HepG2 (cell line): ENCODE data around the gene GRID1. TPM values are rescaled to one million over a fixed set of nuclear protein-coding genes. Genes with fewer than 3 reads are reported as not detected.

ENCODE experiments used
- BCLAF1 ChIP-seq: fragments of 450-650 bp; IDR thresholded peaks from 2 replicates; pipeline ENCODE4 v1.6.1; 2017; ENCODE audit warnings: mild to moderate bottlenecking
- CTCF ChIP-seq: sonication (generic); formaldehyde crosslinking; IDR thresholded peaks from 2 replicates; pipeline ENCODE4 v1.5.0; 2020; ENCODE audit warnings: mild to moderate bottlenecking, missing genetic modification reagents, moderate library complexity
- GTF3A ChIP-seq: sonication (generic); formaldehyde crosslinking; conservative IDR thresholded peaks from 2 replicates; pipeline ENCODE4 v1.4.0; 2020; ENCODE audit warnings: mild to moderate bottlenecking, missing genetic modification reagents
- MED13 ChIP-seq: sonication (generic); formaldehyde crosslinking; IDR thresholded peaks from 2 replicates; pipeline ENCODE4 v1.5.0; 2020; ENCODE audit warnings: missing genetic modification reagents
- PAXIP1 ChIP-seq: sonication (generic); formaldehyde crosslinking; conservative IDR thresholded peaks from 2 replicates; pipeline ENCODE4 v1.4.0; 2020; ENCODE audit warnings: mild to moderate bottlenecking, missing genetic modification reagents, moderate library complexity
- ZFYVE20 ChIP-seq: sonication (generic); formaldehyde crosslinking; IDR thresholded peaks from 2 replicates; pipeline ENCODE4 v1.8.0; 2023; ENCODE audit warnings: low read depth, mild to moderate bottlenecking, moderate library complexity, missing genetic modification reagents, borderline replicate concordance
- ZNF350 ChIP-seq: sonication (generic); formaldehyde crosslinking; IDR thresholded peaks from 2 replicates; pipeline ENCODE4 v1.4.0; 2020; ENCODE audit warnings: mild to moderate bottlenecking, low read depth, missing genetic modification reagents, borderline replicate concordance
- ZNF580 ChIP-seq: IDR thresholded peaks from 2 replicates; pipeline ENCODE4 v1.6.1; 2016; ENCODE audit warnings: low read depth, borderline replicate concordance
- ZNF652 ChIP-seq: IDR thresholded peaks from 2 replicates; pipeline ENCODE4 v1.6.1; 2016; ENCODE audit warnings: low read depth, borderline replicate concordance
- ZNF768 ChIP-seq: sonication (generic); formaldehyde crosslinking; IDR thresholded peaks from 2 replicates; pipeline ENCODE4 v1.4.0; 2020; ENCODE audit warnings: missing genetic modification reagents
- polyA plus RNA-seq, 8 experiments: library from polyadenylated mRNA; depleted of rRNA in 3 of 8; stranded (reverse) in 7 of 8; unstranded in 1 of 8; fragments of >200 nt; fragmentation: Illumina TruSeq in 4 of 8; extraction: Trizol in 4 of 8; gene quantifications; 2 replicates each; pipeline versions ENCODE4 v1.2.1 to v1.2.3, GENCODE V29; 2011 to 2016; ENCODE audit warnings: low read depth in 4 of 8, missing spikeins in 1 of 8, mixed read lengths in 1 of 8; ENCODE audit not compliant: insufficient read depth in 1 of 8
- total RNA-seq, 5 experiments: library from RNA; depleted of rRNA; stranded (reverse); fragments of >200 nt; fragmentation: Illumina TruSeq; extraction: Trizol; gene quantifications; 2 replicates each; pipeline ENCODE4 v1.2.3, GENCODE V29; 2016; ENCODE audit warnings: low read depth in 1 of 5

GRID1 gene
- total and polyA plus RNA-seq, 2 of the 13 experiments (the other 11 are each of a cell fraction or from before 2014, with no cell fraction given) = 0.05 TPM; not detected in 1

GRCh38 chr10:86085136-86085535, 281.5 kb downstream of the GRID1 start (continued):
- no peak for TF ChIP-seq PAXIP1 (CRISPR knock-in tag)
- no peak for TF ChIP-seq ZNF768
- TF ChIP-seq MED13 (CRISPR knock-in tag) = no peak
- TF ChIP-seq CTCF = no peak
- TF ChIP-seq ZNF580 (CRISPR knock-in tag) = no peak
- no peak for TF ChIP-seq ZFYVE20 (CRISPR knock-in tag)
- no peak for TF ChIP-seq GTF3A (CRISPR knock-in tag)
- TF ChIP-seq BCLAF1 = no peak
- TF ChIP-seq ZNF652 (CRISPR knock-in tag) = no peak
- TF ChIP-seq ZNF350 (CRISPR knock-in tag) = no peak
- TF ChIP-seq, all 625 proteins: peak for 0
